Measurements from ENCODE around the gene TUG1.

TUG1 gene

GRCh38 chr22:31019191-31019930 is 50.3 kb downstream of the TUG1 start:
- DNase-seq: no peak

- DNase-seq: no peak
Observed at GRCh38 chr22:31020334-31020733, 51.3 kb downstream of the TUG1 start.

- no peak for DNase-seq
Observed at GRCh38 chr22:31022516-31022915, 53.5 kb downstream of the TUG1 start.

All from NCI-H2081 treated with DMSO at 0.1 percent for 48 hours (cell line).